ENCODE results near the gene KRTAP5-6.

KRTAP5-6 gene

DNA sequence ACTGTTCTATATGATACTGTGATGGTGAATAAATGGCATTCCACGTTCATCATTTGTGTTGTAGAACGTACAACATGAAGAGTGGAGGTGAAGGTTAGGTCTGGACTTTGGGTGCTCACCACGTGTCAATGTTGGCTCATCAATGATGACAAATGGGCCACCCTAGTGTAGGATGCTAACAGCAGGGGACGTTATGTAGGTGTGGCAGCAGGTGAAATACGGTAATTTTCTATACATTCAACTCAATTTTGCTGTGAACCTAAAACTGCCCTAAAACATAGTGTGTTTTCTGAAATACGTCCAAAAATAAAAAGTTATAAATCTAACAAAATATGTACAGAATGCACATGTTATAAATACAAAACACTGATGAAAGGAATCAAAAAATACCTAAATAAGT lies 6.2 kb downstream of the KRTAP5-6 start:
- no peak for DNase-seq

- no peak for DNase-seq
Observed at GRCh38 chr11:1705126-1706052, 8.4 kb downstream of the KRTAP5-6 start.

DNA sequence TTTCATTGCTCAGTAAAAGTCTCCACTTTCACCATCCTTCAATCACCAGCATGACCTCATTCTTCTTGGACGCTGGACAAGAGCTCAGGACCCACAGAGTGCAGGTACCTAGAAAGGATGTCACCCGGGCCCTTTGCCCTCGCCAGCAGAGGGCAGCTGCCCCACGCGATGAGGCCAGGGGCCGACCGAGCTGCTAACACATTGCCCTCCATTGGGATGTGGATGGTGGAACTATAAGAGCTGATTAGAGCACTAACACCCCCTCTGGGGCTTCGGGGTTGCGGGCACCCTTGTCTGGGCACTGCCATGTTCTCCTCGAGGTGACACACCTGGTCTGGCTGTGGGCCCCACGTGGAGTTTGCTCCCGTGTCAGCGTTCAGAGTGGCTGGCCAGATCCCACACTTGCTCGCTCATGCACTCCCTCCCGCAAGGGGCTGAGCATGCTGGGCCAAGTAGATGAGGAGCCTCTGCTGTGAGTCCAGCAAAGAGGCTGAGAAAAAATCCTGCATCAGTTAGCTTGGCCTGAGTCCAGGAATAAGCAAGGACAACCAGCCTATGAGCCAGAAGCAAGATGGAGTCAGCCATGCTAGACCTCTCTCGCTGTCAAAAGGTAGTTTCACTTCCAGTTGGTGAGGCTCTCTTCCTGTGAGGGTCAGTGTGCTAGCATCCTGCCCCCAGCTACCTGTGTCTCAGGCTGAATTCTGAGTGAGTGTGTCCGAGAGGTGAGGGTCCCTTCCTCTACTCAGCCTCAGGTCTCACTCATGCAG lies 9.8 kb downstream of the KRTAP5-6 start:
- no peak for DNase-seq

GRCh38 chr11:1707751-1708150 lies 10.8 kb downstream of the KRTAP5-6 start:
- DNase-seq = no peak

DNA sequence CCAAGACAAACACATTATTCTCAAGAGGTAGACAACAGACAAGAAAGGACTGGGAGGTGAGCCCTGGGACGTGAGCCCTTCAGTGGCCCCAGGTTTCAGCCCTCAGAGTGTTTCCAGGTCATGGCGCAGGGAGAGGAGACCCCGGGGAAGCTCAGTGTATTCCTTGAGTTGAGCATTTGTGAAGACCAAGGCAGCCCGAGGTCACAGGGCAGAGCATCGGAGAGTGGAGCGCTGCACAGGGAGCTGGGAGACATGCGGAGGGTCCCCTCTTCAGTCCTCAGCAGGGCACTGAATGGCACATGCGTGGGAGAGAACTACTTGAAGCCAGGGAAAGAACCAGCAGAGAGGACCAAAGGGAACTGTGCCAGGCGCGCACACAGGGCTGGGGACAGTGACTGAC lies 11.7 kb downstream of the KRTAP5-6 start:
- no peak for DNase-seq

DNA sequence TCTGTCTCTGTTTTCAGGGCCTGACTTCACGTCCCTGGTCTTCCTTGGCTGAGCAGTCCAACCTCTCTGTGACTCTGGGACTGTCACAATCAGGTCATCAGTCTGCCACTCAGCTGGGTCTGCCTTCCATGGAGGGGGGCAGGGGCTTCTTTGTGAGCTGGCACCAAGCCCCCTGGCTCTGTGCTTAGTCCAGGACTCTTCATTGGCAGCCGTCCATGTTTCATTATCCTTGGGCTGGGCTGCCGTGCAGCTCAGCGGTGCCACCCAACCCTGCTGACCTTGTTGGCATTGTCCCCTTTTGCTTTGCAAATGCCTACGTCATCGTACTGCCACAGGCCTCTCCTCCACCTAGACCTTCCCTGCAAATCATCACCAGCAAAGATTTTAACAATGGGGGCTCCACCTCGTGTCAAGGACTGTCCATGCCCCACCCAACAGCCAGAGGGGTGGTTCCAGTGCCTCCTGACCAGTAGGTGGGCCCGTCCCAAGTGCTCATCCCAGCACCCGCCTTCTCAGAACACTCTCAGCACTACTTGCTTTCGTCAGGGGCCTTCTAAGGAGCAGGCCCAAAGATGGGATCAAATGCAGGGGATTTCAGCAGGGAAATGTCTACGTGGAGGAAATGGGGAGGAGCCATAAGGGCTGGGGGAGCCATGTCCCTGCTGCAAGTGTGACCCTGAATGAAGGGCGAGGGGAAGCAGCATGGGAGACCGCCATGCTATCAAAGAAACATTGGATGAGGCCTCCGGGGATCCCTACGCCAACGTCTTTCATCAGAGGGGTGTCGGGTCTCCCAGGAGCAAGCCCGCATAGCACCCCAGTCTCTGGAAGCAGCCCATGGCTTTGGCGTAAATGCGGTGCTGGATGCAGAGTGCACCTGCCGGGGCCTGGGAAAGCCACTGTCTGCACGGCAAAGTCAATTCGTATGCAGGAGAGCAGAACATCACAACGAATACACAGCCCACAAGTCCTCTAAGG lies 18.2 kb downstream of the KRTAP5-6 start:
- no peak for DNase-seq

- DNase-seq = no peak
Observed at GRCh38 chr11:1717745-1718144, 20.8 kb downstream of the KRTAP5-6 start.

DNA sequence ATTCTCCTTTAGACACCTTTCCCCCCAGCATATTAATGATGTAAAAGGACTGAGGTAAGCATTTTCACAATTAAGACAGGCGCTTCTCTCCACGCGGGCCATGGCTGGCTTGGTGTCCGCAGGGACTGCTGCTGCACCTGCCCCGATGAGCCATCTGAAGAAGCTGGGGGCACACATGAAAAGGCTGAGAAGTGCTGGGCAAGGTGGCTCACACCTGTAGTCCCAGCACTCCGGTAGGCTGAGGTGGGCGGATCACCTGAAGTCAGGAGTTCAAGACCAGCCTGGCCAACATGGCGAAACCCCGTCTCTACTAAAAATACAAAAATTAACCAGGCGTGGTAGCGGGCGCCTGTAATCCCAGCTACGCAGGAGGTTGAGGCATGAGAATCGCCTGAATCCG lies 21.3 kb downstream of the KRTAP5-6 start:
- DNase-seq = no peak

DNA sequence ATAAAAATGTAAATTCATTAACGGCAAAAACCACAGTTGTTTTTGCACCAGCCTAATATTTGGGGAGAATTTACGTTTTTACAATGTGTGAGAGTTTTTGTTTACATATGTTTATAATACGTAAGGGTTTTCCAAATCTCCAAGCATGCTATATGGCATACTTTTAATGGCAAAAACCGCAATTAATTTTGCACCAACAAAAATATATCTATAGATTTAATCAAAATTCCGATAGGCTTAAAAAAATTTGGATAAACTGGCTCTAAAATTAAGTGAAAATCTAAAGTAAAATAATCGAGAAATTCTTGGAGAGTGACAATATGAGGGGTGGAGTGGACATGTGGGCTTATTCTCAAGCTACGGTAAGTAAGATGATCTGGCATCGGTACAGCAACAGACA lies 22.8 kb downstream of the KRTAP5-6 start:
- DNase-seq = no peak

DNA sequence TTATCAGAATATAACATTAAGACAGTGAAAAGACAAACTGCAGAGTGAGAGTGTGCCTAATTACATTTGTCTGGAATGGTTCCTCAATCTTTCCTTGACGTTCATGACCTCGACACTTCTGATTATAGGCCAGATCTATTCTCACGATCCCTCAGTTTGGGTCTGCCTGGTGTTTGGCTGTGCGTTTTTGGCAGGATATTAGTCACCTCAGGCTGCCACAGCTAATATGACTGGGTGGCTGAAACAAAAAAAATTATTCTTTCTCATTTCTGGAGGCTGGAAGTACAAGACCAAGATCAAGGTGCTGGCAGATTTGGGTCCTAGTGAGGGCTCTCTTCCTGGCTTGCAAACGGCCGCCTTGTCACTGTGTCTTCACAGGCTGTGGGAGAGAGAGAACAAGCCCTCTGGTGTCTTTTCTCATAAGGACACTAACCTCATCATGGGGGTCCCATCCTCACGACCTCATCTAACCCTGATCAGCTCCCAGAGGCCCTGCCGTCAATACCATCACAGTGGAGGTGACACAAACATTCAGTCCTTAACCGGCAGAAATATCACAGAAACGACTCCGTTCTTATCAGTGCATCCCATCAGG lies 30.2 kb downstream of the KRTAP5-6 start:
- no peak for DNase-seq

- no peak for DNase-seq
Observed at GRCh38 chr11:1727861-1728260, 30.9 kb downstream of the KRTAP5-6 start.

DNA sequence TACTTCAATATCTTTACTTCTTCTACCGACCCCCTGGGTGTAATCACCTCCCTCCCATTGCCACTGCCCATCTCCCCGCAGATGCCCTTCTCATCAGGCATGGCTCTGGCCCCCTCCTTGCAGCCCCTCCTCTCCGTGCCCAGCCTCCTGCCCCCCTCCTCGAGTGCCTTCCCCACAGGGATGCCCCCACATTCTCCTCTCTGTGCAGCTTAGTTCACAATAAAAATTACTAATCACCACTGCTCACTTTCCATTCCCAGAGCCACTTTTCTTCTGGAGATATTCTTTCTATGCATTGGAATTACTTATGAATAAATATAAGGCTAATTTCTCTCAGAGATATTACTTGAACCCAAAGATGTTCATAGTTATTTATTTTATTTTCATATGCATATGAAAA lies 31.3 kb downstream of the KRTAP5-6 start:
- DNase-seq = no peak

- DNase-seq = no peak
Observed at GRCh38 chr11:1728931-1729691, 32.1 kb downstream of the KRTAP5-6 start.

- no peak for DNase-seq
Observed at GRCh38 chr11:1729692-1730011, 32.7 kb downstream of the KRTAP5-6 start.

GRCh38 chr11:1730059-1730629 lies 33.1 kb downstream of the KRTAP5-6 start:
- no peak for DNase-seq

DNA sequence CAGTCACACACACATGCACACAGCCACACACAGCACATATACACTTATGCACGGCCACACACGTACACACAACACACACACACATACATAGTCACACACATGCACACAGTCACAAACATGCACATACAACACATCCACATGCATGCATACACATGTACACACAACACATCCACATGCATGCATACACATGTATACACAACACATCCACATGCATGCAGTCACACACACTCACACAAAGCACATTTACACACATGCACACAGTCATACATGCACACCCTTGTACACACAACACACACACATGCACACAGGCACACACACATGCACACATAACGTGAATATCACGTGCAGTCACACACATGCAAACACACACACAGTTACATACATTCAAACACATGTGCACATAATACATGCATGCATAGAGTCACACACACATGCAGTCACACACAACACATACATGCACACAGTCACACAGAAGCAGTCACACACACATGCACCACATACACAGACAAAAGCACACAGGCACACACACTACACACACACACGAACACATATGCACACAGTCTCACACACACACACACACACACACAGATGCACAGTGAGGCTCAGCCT lies 34.6 kb downstream of the KRTAP5-6 start:
- DNase-seq = no peak

DNA sequence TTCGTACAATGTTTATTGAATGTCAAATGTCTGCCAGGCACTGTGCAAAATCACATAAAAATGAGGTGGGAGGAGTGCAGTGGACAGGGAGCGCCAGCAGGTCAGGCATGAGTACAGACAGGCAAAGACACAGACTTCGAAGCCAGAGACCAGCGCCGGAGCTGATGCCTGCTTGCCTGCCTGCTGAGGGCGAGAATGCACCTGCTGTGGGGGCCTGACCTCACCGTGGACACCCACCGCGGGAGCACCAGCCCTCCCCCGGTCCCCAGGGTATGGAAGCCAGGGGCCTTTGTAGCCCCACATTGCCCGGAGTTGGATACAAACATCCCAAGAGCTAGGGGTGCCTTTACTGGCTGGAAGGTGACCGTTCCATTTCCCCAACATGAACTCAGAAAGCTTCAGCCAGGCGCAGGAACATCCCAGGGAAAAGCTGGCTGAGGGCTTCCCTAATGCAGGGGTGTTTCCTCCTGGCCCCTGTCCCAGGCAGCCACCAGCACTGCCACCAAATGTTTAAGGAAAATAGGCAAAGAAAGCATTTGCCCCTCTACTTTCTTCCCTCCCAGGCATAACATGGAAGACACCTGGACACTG lies 35.5 kb downstream of the KRTAP5-6 start:
- no peak for DNase-seq

- no peak for DNase-seq
Observed at GRCh38 chr11:1733009-1733715, 36.2 kb downstream of the KRTAP5-6 start.

- DNase-seq = no peak
Observed at GRCh38 chr11:1733716-1734640, 37.0 kb downstream of the KRTAP5-6 start.
